Neural cell (in vitro differentiated cells): ENCODE measurements around the gene SECTM1. TPM values are rescaled to one million over a fixed set of nuclear protein-coding genes. Genes with fewer than 3 reads are reported as not detected.

ENCODE experiments used
- H2AFZ ChIP-seq: fragments of 200-600, 300-800 bp; sonication (generic), shearing (Covaris generic); 2 replicates; pipeline ENCODE4 v1.6.0; 2014; ENCODE audit warnings: low read depth, mild to moderate bottlenecking, antibody characterized with exemption, low read length, moderate library complexity
- H3F3A ChIP-seq: fragments of 200-600 bp; shearing (Covaris generic); 2 replicates; pipeline ENCODE4 v1.6.1; 2016; ENCODE audit warnings: mild to moderate bottlenecking, moderate library complexity, mixed read lengths, antibody characterized with exemption, low read length; ENCODE audit not compliant: insufficient read depth, poor library complexity, severe bottlenecking
- H3K27ac ChIP-seq: fragments of 200-600, 300-800 bp; sonication (generic), shearing (Covaris generic); 2 replicates; pipeline ENCODE4 v1.5.1; 2014; ENCODE audit warnings: mild to moderate bottlenecking, low read length, moderate library complexity
- H3K27me3 ChIP-seq: fragments of 300-800, 200-600 bp; sonication (generic), shearing (Covaris generic); 2 replicates; pipeline ENCODE4 v1.6.0; 2014; ENCODE audit warnings: mild to moderate bottlenecking, low read depth, low read length, moderate library complexity; ENCODE audit not compliant: insufficient read depth
- H3K36me3 ChIP-seq: fragments of 300-800, 200-600 bp; sonication (generic), shearing (Covaris generic); 2 replicates; pipeline ENCODE4 v1.5.1; 2014; ENCODE audit warnings: mild to moderate bottlenecking, antibody characterized with exemption, low read length, moderate library complexity; ENCODE audit not compliant: insufficient read depth
- H3K4me2 ChIP-seq: fragments of 300-800, 200-600 bp; sonication (generic), shearing (Covaris generic); 2 replicates; pipeline ENCODE4 v1.6.0; 2014; ENCODE audit warnings: mild to moderate bottlenecking, low read length
- H3K4me3 ChIP-seq: fragments of 300-800, 200-600 bp; sonication (generic), shearing (Covaris generic); 2 replicates; pipeline ENCODE4 v1.5.1; 2014; ENCODE audit warnings: mild to moderate bottlenecking, low read length, moderate library complexity
- H3K79me2 ChIP-seq: fragments of 200-600 bp; shearing (Covaris generic); replicated peaks from 2 replicates; pipeline ENCODE4 v1.6.0; 2014; ENCODE audit warnings: mild to moderate bottlenecking, low read length, moderate library complexity; ENCODE audit not compliant: insufficient read depth
- H3K9ac ChIP-seq: fragments of 300-800, 200-600 bp; sonication (generic), shearing (Covaris generic); 2 replicates; pipeline ENCODE4 v1.6.1; 2016; ENCODE audit warnings: mild to moderate bottlenecking, low read length, mixed read lengths
- H3K9me2 ChIP-seq: fragments of 200-600 bp; shearing (Covaris generic); 2 replicates; pipeline ENCODE4 v1.6.1; 2016; ENCODE audit warnings: mild to moderate bottlenecking, low read length, mixed read lengths; ENCODE audit not compliant: insufficient read depth
- H3K9me3 ChIP-seq: fragments of 200-600, 300-800 bp; sonication (generic), shearing (Covaris generic); 2 replicates; pipeline ENCODE4 v1.6.1; 2016; ENCODE audit warnings: mild to moderate bottlenecking, mixed run types, low read length, moderate library complexity, mixed read lengths
- H4K20me1 ChIP-seq: fragments of 200-600 bp; shearing (Covaris generic); 2 replicates; pipeline ENCODE4 v1.6.1; 2016; ENCODE audit warnings: mild to moderate bottlenecking, mixed run types; ENCODE audit not compliant: insufficient read depth
- EP300 ChIP-seq: fragments of 450-650 bp; conservative IDR thresholded peaks from 2 replicates; pipeline ENCODE4 v1.6.1; 2014; ENCODE audit warnings: antibody characterized with exemption, mild to moderate bottlenecking, moderate library complexity; ENCODE audit not compliant: poor library complexity, severe bottlenecking
- EZH2 ChIP-seq: fragments of 200-600, 300-800 bp; shearing (Covaris generic), sonication (generic); IDR thresholded peaks from 2 replicates; pipeline ENCODE4 v1.6.1; 2014; ENCODE audit warnings: antibody characterized with exemption, low read length, borderline replicate concordance, mild to moderate bottlenecking; ENCODE audit not compliant: insufficient read depth, poor library complexity, severe bottlenecking
- MXI1 ChIP-seq: fragments of 450-650 bp; conservative IDR thresholded peaks from 2 replicates; pipeline ENCODE4 v1.6.1; 2014; ENCODE audit warnings: antibody characterized with exemption, mild to moderate bottlenecking; ENCODE audit not compliant: poor library complexity, severe bottlenecking
- POLR2AphosphoS5 ChIP-seq: IDR thresholded peaks from 2 replicates; pipeline ENCODE4 v1.6.1; 2012
- RAD21 ChIP-seq: fragments of 450-650 bp; conservative IDR thresholded peaks from 2 replicates; pipeline ENCODE4 v1.6.1; 2014; ENCODE audit warnings: antibody characterized with exemption, mild to moderate bottlenecking, moderate library complexity
- REST ChIP-seq: IDR thresholded peaks from 2 replicates; pipeline ENCODE4 v1.6.1; 2012; ENCODE audit warnings: borderline replicate concordance
- SMC3 ChIP-seq: fragments of 450-650 bp; conservative IDR thresholded peaks from 2 replicates; pipeline ENCODE4 v1.6.1; 2014; ENCODE audit warnings: antibody characterized with exemption, mild to moderate bottlenecking, moderate library complexity; ENCODE audit not compliant: poor library complexity
- TAF1 ChIP-seq: IDR thresholded peaks from 2 replicates; pipeline ENCODE4 v1.6.1; 2012; ENCODE audit warnings: low read depth
- polyA plus RNA-seq: library from polyadenylated mRNA; depleted of rRNA; stranded (reverse); fragments of >200 nt; gene quantifications from 2 replicates; pipeline ENCODE4 v1.2.3, GENCODE V29; 2014

SECTM1 gene
- polyA plus RNA-seq, 1 donor from 2014 or later: not detected

GRCh38 chr17:82369211-82369610, 35.6 kb upstream of the SECTM1 start:
- Histone ChIP-seq H3K79me2 (no peaks in the 10 kb centered on the region), H2AFZ (no peak overlapping the region), H3K9me3 (no peaks in the 10 kb centered on the region), H3K9me2 (no peaks in the 10 kb centered on the region), H3K4me2 (no peak overlapping the region), H3F3A (no peaks in the 10 kb centered on the region), H3K4me3 (no peak overlapping the region), H3K27me3 (peaks cover 27% of the 10 kb centered on the region), H3K36me3 (no peaks in the 10 kb centered on the region), H4K20me1 (no peaks in the 10 kb centered on the region), H3K9ac (no peak overlapping the region), H3K27ac (no peak overlapping the region)
- TF ChIP-seq EZH2 (no peak), TAF1 (no peak)

- Histone ChIP-seq H3K27me3 (peaks cover 25% of the 10 kb centered on the region), H3K9ac (no peak overlapping the region), H3K9me2 (no peaks in the 10 kb centered on the region), H4K20me1 (no peaks in the 10 kb centered on the region), H3K36me3 (no peaks in the 10 kb centered on the region), H3F3A (no peaks in the 10 kb centered on the region), H2AFZ (no peak overlapping the region), H3K27ac (peak overlapping the region; percentile 54), H3K79me2 (no peaks in the 10 kb centered on the region), H3K4me2 (no peak overlapping the region), H3K9me3 (no peaks in the 10 kb centered on the region), H3K4me3 (no peak overlapping the region)
- TF ChIP-seq EZH2 (no peak), SMC3 (no peak), MXI1 (no peak)
These were observed 34.4 kb upstream of the SECTM1 start for GRCh38 chr17:82367724-82368524.

GRCh38 chr17:82366749-82367148, 33.2 kb upstream of the SECTM1 start:
- Histone ChIP-seq H3K27me3 (peaks cover 13% of the 10 kb centered on the region), H3K9me3 (no peaks in the 10 kb centered on the region), H3K36me3 (no peaks in the 10 kb centered on the region), H3K4me3 (peak overlapping the region; percentile 9), H3K9ac (peak overlapping the region; percentile 25), H2AFZ (no peak overlapping the region), H3K79me2 (no peaks in the 10 kb centered on the region), H4K20me1 (no peaks in the 10 kb centered on the region), H3K4me2 (no peak overlapping the region), H3K9me2 (no peaks in the 10 kb centered on the region), H3K27ac (peak overlapping the region; percentile 54), H3F3A (no peaks in the 10 kb centered on the region)
- TF ChIP-seq POLR2AphosphoS5 (peak; percentile 88), TAF1 (no peak), EP300 (peak; percentile 72), EZH2 (no peak), MXI1 (peak; percentile 25), RAD21 (no peak), REST (peak; percentile 69)
